PC-3 (cell line): ENCODE data around the gene MRPL28.

Source experiments
- EZH2 ChIP-seq: fragments of 300-600 bp; sonication (generic); IDR thresholded peaks from one replicate; pipeline ENCODE4 v1.6.1; 2017; ENCODE audit warnings: antibody characterized with exemption, mild to moderate bottlenecking, low read length; ENCODE audit not compliant: unreplicated experiment
- TF ChIP-seq, protein P1 (sequence below): fragments of 300-600 bp; sonication (generic); conservative IDR thresholded peaks from 2 replicates; pipeline ENCODE4 v1.5.1; 2017; ENCODE audit warnings: antibody characterized with exemption, low read depth, mild to moderate bottlenecking, low read length

DNA sequence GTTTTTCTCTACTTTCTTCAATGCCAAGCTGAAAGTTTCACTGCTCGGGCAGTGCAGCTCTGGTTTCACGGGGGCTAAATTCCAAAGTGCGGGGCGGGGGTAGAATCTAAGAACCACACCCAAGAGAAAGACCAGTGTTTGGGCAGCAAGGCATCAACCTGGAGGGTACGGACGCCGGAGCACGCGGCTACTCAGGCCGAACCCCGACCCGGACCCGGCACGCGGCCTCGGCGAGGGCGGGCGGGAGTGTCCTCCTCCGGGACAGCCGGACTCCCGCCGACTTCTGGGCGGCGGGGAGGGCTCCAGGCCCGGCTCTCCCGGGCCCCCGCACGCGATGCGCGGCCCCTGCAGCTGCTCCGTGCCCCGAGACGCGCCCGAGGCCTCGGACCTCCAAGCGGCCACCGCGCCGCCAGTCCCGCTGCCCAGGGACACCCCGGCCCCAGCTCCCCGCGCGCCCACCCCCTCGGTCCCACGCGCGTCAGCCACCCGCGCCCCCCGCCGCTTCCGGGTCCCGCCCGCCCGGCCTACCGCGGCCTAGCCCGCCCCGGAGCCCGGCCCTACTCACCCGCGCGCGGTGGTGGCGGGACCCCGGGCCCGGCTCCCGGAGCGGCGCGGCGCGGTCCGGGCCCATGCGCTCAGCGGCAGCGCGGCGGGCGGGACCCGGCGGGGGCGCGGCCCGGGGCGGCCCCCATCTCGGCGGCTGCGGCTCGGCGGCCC, 18.4 kb downstream of the MRPL28 start:
- TF ChIP-seq, protein P1, sequence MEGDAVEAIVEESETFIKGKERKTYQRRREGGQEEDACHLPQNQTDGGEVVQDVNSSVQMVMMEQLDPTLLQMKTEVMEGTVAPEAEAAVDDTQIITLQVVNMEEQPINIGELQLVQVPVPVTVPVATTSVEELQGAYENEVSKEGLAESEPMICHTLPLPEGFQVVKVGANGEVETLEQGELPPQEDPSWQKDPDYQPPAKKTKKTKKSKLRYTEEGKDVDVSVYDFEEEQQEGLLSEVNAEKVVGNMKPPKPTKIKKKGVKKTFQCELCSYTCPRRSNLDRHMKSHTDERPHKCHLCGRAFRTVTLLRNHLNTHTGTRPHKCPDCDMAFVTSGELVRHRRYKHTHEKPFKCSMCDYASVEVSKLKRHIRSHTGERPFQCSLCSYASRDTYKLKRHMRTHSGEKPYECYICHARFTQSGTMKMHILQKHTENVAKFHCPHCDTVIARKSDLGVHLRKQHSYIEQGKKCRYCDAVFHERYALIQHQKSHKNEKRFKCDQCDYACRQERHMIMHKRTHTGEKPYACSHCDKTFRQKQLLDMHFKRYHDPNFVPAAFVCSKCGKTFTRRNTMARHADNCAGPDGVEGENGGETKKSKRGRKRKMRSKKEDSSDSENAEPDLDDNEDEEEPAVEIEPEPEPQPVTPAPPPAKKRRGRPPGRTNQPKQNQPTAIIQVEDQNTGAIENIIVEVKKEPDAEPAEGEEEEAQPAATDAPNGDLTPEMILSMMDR = no peak
- TF ChIP-seq EZH2 = no peak
